ENCODE measurements around the gene CDC16. TPM values are rescaled to one million over a fixed set of nuclear protein-coding genes. Genes with fewer than 3 reads are reported as not detected.

CDC16 gene
- total and polyA plus RNA-seq, 2 donors from 2014 or later = 49.3 to 57.7 TPM

DNA sequence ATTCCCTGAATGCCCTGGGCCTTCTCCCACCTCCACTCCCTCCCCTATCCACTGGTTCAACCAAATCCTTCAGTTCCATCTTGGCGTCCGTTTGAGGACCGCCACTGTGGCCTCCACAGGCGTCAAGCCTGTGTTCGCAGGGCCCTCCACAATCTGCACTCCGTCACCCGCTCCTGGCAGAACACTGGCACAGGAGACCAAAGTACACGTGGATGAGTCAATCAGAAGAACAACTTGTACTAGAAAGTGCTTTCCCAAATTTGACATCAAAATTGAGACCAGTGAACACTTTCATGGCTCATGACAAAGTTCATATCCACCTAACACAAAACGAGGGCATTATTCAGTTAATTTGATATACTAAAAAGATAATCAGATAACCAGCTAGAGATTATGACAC lies 6.5 kb upstream of the CDC16 start:
- TF ChIP-seq, protein P1, sequence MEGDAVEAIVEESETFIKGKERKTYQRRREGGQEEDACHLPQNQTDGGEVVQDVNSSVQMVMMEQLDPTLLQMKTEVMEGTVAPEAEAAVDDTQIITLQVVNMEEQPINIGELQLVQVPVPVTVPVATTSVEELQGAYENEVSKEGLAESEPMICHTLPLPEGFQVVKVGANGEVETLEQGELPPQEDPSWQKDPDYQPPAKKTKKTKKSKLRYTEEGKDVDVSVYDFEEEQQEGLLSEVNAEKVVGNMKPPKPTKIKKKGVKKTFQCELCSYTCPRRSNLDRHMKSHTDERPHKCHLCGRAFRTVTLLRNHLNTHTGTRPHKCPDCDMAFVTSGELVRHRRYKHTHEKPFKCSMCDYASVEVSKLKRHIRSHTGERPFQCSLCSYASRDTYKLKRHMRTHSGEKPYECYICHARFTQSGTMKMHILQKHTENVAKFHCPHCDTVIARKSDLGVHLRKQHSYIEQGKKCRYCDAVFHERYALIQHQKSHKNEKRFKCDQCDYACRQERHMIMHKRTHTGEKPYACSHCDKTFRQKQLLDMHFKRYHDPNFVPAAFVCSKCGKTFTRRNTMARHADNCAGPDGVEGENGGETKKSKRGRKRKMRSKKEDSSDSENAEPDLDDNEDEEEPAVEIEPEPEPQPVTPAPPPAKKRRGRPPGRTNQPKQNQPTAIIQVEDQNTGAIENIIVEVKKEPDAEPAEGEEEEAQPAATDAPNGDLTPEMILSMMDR (IDR thresholded peaks at IDR 0.05; ENCODE audit: borderline replicate concordance, extremely low read depth, insufficient read depth) = no peak

DNA sequence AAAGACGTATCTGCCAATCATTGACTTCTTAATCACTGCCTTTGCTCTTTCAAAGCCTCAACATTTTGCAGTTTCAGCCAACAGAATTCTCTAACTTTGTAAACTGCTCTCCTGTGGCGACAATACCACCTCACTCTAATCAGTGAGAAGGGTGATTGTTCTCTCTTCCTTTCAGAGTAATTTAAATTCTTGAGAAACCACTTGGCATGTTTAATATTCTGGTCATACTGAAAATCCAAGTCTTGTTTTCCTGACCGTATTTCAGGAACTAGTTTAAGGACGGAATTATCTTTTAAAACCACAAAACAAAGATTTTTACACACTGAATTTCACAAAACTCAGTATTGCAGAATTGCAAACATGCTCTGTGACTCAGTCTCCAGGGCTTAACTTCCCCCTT lies 5.2 kb upstream of the CDC16 start:
- TF ChIP-seq, protein P1 (IDR thresholded peaks at IDR 0.05; ENCODE audit: borderline replicate concordance, extremely low read depth, insufficient read depth) = no peak
- DNase-seq (no peak), FAIRE-seq (no peak)
- peaks cover 3% of the 10 kb centered on the region for H3K27me3 ChIP-seq (ENCODE audit: control insufficient read depth, insufficient read depth, low read length)
- no peak overlapping the region for H3K27ac ChIP-seq (ENCODE audit: low read depth in 2 of 2, low read length in 2 of 2)
- H3K4me3 ChIP-seq (ENCODE audit: low read length in 3 of 3) = no peak overlapping the region
- H3K4me1 ChIP-seq (ENCODE audit: control insufficient read depth in 2 of 3, insufficient read depth in 2 of 3, low read depth in 1 of 3, low read length in 3 of 3) = peaks cover 0 to 3% (median 0%) of the 10 kb centered on the region in 3 donors
- no peaks in the 10 kb centered on the region for H3K9me3 ChIP-seq (ENCODE audit: control insufficient read depth in 2 of 3, insufficient read depth in 1 of 3, low read length in 3 of 3)
- intact Hi-C loops (cut with DNase I) = no loop called here
- no peaks in the 10 kb centered on the region for H3K36me3 ChIP-seq (ENCODE audit: control insufficient read depth in 2 of 3, insufficient read depth in 3 of 3, low read length in 3 of 3)
- no peak overlapping the region for H3K9ac ChIP-seq (ENCODE audit: low read length in 3 of 3)

More for the DNA sequence above, 6.5 kb upstream of the CDC16 start:
- Histone ChIP-seq H3K36me3 (ENCODE audit: control insufficient read depth in 2 of 3, insufficient read depth in 3 of 3, low read length in 3 of 3) (no peaks in the 10 kb centered on the region), H3K9ac (ENCODE audit: low read length in 3 of 3) (no peak overlapping the region), H3K27ac (ENCODE audit: low read depth in 2 of 2, low read length in 2 of 2) (no peak overlapping the region), H3K4me3 (ENCODE audit: low read length in 3 of 3) (no peak overlapping the region), H3K9me3 (ENCODE audit: control insufficient read depth in 2 of 3, insufficient read depth in 1 of 3, low read length in 3 of 3) (no peaks in the 10 kb centered on the region), H3K4me1 (ENCODE audit: control insufficient read depth in 2 of 3, insufficient read depth in 2 of 3, low read depth in 1 of 3, low read length in 3 of 3) (peaks cover 0 to 3% (median 0%) of the 10 kb centered on the region in 3 donors), H3K27me3 (ENCODE audit: control insufficient read depth, insufficient read depth, low read length) (peaks cover 3% of the 10 kb centered on the region)
- intact Hi-C loops (cut with DNase I) = no loop called here
- DNase-seq = no peak
- no peak for FAIRE-seq

DNA sequence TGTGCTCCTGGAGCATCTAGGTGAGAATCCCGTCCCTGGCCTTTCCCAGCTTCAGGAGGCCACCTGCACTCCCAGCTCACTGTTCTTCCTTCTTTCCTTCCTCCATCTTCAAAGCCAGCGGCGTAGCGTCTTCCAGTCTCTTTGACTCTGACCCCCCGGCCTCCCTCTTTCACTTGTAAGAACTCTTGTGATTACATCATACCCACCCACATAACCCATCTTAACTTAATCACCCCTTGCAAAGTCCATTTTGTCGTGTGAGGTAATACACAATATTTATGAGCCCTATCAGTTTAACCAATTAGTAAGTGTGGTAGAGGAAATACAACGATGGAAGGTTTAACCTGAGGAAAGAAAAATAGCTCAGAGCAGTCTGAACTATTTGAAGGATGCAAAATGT lies 4.6 kb upstream of the CDC16 start:
- Histone ChIP-seq H3K9ac (ENCODE audit: low read length in 3 of 3) (no peak overlapping the region), H3K36me3 (ENCODE audit: control insufficient read depth in 2 of 3, insufficient read depth in 3 of 3, low read length in 3 of 3) (no peaks in the 10 kb centered on the region), H3K4me1 (ENCODE audit: control insufficient read depth in 2 of 3, insufficient read depth in 2 of 3, low read depth in 1 of 3, low read length in 3 of 3) (peaks cover 0 to 3% (median 0%) of the 10 kb centered on the region in 3 donors), H3K9me3 (ENCODE audit: control insufficient read depth in 2 of 3, insufficient read depth in 1 of 3, low read length in 3 of 3) (no peaks in the 10 kb centered on the region), H3K27ac (ENCODE audit: low read depth in 2 of 2, low read length in 2 of 2) (no peak overlapping the region), H3K27me3 (ENCODE audit: control insufficient read depth, insufficient read depth, low read length) (peaks cover 3% of the 10 kb centered on the region), H3K4me3 (ENCODE audit: low read length in 3 of 3) (no peak overlapping the region)
- intact Hi-C loops (cut with DNase I) = no loop called here
- no peak for DNase-seq
- no peak for FAIRE-seq
- TF ChIP-seq, protein P1 (IDR thresholded peaks at IDR 0.05; ENCODE audit: borderline replicate concordance, extremely low read depth, insufficient read depth) = no peak

DNA sequence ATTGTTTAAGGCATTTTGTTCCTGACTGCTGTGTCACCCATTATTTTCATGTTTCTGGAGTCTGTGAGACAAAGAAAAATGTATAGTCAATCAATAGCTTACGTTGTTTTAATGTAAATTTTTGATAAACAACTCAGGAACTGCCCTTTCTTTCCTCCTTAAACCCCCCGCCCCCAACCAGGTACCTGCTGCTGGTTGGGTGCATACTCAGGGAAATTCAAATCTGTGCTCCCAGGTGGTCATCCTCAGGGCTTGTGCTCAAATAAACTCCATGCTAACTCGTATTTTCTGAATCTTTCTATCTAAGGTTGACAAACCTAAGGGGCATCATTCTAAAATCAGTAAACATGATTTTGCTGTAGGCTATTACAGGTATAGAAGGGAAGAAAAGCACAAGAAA lies 4.1 kb upstream of the CDC16 start:
- DNase-seq (no peak), FAIRE-seq (no peak)
- Histone ChIP-seq H3K9ac (ENCODE audit: low read length in 3 of 3) (no peak overlapping the region), H3K4me1 (ENCODE audit: control insufficient read depth in 2 of 3, insufficient read depth in 2 of 3, low read depth in 1 of 3, low read length in 3 of 3) (peaks cover 0 to 3% (median 1%) of the 10 kb centered on the region in 3 donors), H3K36me3 (ENCODE audit: control insufficient read depth in 2 of 3, insufficient read depth in 3 of 3, low read length in 3 of 3) (no peaks in the 10 kb centered on the region), H3K4me3 (ENCODE audit: low read length in 3 of 3) (no peak overlapping the region), H3K27ac (ENCODE audit: low read depth in 2 of 2, low read length in 2 of 2) (no peak overlapping the region), H3K9me3 (ENCODE audit: control insufficient read depth in 2 of 3, insufficient read depth in 1 of 3, low read length in 3 of 3) (no peaks in the 10 kb centered on the region), H3K27me3 (ENCODE audit: control insufficient read depth, insufficient read depth, low read length) (peaks cover 3% of the 10 kb centered on the region)
- intact Hi-C loops (cut with DNase I) = no loop called here
- TF ChIP-seq, protein P1 (IDR thresholded peaks at IDR 0.05; ENCODE audit: borderline replicate concordance, extremely low read depth, insufficient read depth) = no peak

Measured in kidney (tissue), 14 donors.